ENCODE data around the gene RALA.
"Not testable (repeated sequence)": the region's sequence is repeated elsewhere in the genome, so short reads cannot be mapped to it uniquely, and the experiment has no call there.

The RALA gene

DNA sequence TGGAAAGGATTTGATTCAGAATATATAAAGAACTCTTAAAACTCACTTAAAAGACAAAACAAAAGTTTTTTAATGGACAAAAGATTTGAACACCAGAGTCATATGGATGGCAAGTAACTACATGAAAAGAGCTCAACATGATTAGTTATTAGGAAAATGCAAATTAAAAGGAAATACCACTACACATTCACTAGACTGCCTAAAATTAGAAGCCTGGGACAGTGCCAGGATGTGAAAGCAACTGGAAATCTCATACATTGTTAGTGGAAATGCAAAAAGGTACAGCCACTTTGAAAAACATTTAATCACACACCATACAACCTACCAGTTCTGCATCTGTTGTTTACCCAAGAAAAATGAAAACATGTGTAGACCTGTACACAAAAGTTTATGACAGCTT, 48.8 kb downstream of the RALA start:
- H3K4me3 ChIP-seq (ENCODE audit: low read depth, low read length): no peak overlapping the region
- DNase-seq (ENCODE audit: low read depth): no peak
- no peak for TF ChIP-seq POLR2A (IDR thresholded peaks at IDR 0.05; ENCODE audit: extremely low read depth, insufficient read length)
- TF ChIP-seq MAX (IDR thresholded peaks at IDR 0.05; ENCODE audit: low read depth, low read length): no peak
- TF ChIP-seq MYC (IDR thresholded peaks at IDR 0.05; ENCODE audit: low read depth, low read length): no peak
- TF ChIP-seq, protein P1, sequence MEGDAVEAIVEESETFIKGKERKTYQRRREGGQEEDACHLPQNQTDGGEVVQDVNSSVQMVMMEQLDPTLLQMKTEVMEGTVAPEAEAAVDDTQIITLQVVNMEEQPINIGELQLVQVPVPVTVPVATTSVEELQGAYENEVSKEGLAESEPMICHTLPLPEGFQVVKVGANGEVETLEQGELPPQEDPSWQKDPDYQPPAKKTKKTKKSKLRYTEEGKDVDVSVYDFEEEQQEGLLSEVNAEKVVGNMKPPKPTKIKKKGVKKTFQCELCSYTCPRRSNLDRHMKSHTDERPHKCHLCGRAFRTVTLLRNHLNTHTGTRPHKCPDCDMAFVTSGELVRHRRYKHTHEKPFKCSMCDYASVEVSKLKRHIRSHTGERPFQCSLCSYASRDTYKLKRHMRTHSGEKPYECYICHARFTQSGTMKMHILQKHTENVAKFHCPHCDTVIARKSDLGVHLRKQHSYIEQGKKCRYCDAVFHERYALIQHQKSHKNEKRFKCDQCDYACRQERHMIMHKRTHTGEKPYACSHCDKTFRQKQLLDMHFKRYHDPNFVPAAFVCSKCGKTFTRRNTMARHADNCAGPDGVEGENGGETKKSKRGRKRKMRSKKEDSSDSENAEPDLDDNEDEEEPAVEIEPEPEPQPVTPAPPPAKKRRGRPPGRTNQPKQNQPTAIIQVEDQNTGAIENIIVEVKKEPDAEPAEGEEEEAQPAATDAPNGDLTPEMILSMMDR (IDR thresholded peaks at IDR 0.05; ENCODE audit: low read depth, low read length): no peak

- no peak overlapping the region for H3K4me3 ChIP-seq (ENCODE audit: low read depth, low read length)
- DNase-seq (ENCODE audit: low read depth): no peak
- TF ChIP-seq, protein P1 (IDR thresholded peaks at IDR 0.05; ENCODE audit: low read depth, low read length): no peak
- TF ChIP-seq MYC (IDR thresholded peaks at IDR 0.05; ENCODE audit: low read depth, low read length) (no peak), MAX (IDR thresholded peaks at IDR 0.05; ENCODE audit: low read depth, low read length) (no peak), POLR2A (IDR thresholded peaks at IDR 0.05; ENCODE audit: extremely low read depth, insufficient read length) (no peak)
Measured at GRCh38 chr7:39673868-39674267, 50.5 kb downstream of the RALA start.

GRCh38 chr7:39674406-39674805, 51.0 kb downstream of the RALA start:
- TF ChIP-seq, protein P1 (IDR thresholded peaks at IDR 0.05; ENCODE audit: low read depth, low read length): no peak
- TF ChIP-seq MAX (IDR thresholded peaks at IDR 0.05; ENCODE audit: low read depth, low read length) (no peak), POLR2A (IDR thresholded peaks at IDR 0.05; ENCODE audit: extremely low read depth, insufficient read length) (no peak), MYC (IDR thresholded peaks at IDR 0.05; ENCODE audit: low read depth, low read length) (no peak)
- no peak overlapping the region for H3K4me3 ChIP-seq (ENCODE audit: low read depth, low read length)
- DNase-seq (ENCODE audit: low read depth): no peak

DNA sequence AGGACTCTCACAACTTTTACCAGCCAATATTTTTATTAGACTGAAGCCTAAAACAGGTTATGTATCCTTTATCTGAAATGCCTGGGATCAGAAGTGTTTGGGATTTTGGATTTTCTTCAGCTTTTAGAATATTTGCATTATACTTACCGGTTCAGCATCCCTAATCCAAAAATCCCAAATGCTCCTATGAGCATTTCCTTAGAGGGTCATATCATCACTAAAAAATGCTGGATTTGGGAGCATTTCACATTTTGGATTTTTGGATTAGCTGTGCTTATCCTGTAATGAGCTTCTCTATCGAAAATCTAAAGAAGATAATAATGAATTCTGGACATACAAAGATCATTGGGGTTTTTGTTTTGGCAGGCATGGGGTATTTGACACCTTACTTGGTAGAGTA, 53.0 kb downstream of the RALA start:
- H3K4me3 ChIP-seq (ENCODE audit: low read depth, low read length): no peak overlapping the region
- TF ChIP-seq, protein P1 (IDR thresholded peaks at IDR 0.05; ENCODE audit: low read depth, low read length): no peak
- no peak for TF ChIP-seq MYC (IDR thresholded peaks at IDR 0.05; ENCODE audit: low read depth, low read length)
- no peak for TF ChIP-seq POLR2A (IDR thresholded peaks at IDR 0.05; ENCODE audit: extremely low read depth, insufficient read length)
- DNase-seq (ENCODE audit: low read depth): no peak

DNA sequence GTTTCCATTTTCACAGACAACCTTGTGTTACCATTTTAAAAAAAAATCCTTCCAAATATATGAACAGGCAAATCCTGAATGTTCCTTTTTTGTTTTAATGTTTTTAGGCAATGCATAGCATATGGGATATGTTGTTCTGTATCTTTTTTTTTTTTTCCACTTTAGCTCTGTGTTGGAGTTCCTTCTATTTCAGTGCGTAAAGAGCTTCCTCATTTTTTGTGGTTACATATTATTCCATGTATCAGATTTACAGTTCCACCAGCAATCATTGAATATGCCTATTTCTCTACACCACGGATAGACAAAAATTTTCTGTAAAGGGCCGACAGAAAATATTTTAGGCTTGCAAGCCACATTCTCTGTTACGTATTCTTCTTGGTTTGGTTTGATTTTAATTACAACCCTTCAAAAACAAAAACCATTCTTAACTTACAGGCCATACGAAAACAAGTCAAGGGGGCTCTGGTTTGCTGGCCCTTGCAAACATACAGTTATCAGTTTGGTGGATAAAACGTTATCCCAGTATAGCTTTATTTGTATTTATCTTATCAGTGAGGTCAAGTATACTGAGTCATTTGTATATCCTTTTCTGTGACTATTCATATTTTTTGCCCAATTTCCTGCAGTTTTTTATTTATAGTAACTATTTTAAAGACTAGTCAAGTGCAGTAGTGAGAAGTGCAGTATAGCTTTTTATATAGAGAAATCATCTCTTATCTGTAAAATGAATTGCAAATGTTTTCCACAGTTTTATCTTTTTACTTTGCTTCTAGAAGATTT, 55.7 kb downstream of the RALA start:
- H3K4me3 ChIP-seq (ENCODE audit: low read depth, low read length): no peak overlapping the region
- TF ChIP-seq POLR2A (IDR thresholded peaks at IDR 0.05; ENCODE audit: extremely low read depth, insufficient read length) (no peak), MAX (IDR thresholded peaks at IDR 0.05; ENCODE audit: low read depth, low read length) (no peak), MYC (IDR thresholded peaks at IDR 0.05; ENCODE audit: low read depth, low read length) (0 out of 2 replicates have a peak, but pooled peaks have one; percentile 12)
- peak; percentile 16 for DNase-seq (ENCODE audit: low read depth)

DNA sequence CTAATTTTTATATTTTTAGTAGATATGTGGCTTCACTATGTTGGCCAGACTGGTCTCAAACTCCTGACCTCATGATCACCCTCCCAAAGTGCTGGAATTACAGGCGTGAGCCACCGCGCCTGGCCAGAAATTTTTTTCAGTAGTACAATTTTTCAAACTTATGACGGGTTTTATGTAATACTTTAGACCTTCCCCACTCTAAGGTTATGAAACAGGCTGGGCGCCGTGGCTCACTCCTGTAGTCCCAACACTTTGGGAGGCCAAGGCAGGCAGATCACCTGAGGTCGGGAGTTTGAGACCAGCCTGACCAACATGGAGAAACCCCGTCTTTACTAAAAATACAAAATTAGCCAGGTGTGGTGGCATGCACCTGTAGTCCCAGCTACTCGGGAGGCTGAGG, 56.5 kb downstream of the RALA start:
- not testable (repeated sequence) for DNase-seq (ENCODE audit: low read depth); H3K4me3 ChIP-seq (ENCODE audit: low read depth, low read length)

Data from NB4 (cell line).